HG02840 (cell line): ENCODE measurements around the gene F13B.
"Not testable (repeated sequence)": the region's sequence is repeated elsewhere in the genome, so short reads cannot be mapped to it uniquely, and the experiment has no call there.

Experiments
- ATAC-seq: cut with Tn5 transposase; IDR thresholded peaks from one replicate; pipeline ENCODE4 v1.9.1; 2021; ENCODE audit warnings: mild to moderate bottlenecking, moderate library complexity, moderate number of reproducible peaks; ENCODE audit not compliant: unreplicated experiment, low FRiP score

Gene F13B

GRCh38 chr1:197066719-197067456 is at the start of gene F13B:
TSS of gene F13B (minus strand) at chr1:197067260. CDS start at chr1:197067223, 37 bp downstream.
- ATAC-seq, result no peak

- no peak for ATAC-seq
These were observed 49.1 kb upstream of the F13B start for GRCh38 chr1:197116156-197116555.

- ATAC-seq, result no peak
These were observed 39.8 kb upstream of the F13B start for GRCh38 chr1:197106869-197107268.

- no peak for ATAC-seq
These were observed 36.2 kb upstream of the F13B start for GRCh38 chr1:197103300-197103699.

GRCh38 chr1:197101978-197102377 is 34.9 kb upstream of the F13B start:
- ATAC-seq, result no peak

GRCh38 chr1:197100677-197101076 is 33.6 kb upstream of the F13B start:
- ATAC-seq, result no peak

- ATAC-seq, result no peak
These were observed 32.4 kb upstream of the F13B start for GRCh38 chr1:197099444-197099843.

GRCh38 chr1:197096971-197097370 is 29.9 kb upstream of the F13B start:
- ATAC-seq, result not testable (repeated sequence)

GRCh38 chr1:197096137-197096536 is 29.1 kb upstream of the F13B start:
- no peak for ATAC-seq

GRCh38 chr1:197093226-197093885 is 26.3 kb upstream of the F13B start:
- no peak for ATAC-seq

GRCh38 chr1:197092491-197093023 is 25.5 kb upstream of the F13B start:
- ATAC-seq, result no peak

GRCh38 chr1:197083474-197083873 is 16.4 kb upstream of the F13B start:
- no peak for ATAC-seq

GRCh38 chr1:197081117-197081753 is 14.2 kb upstream of the F13B start:
- ATAC-seq, result no peak

GRCh38 chr1:197080323-197080722 is 13.3 kb upstream of the F13B start:
- ATAC-seq, result no peak

- ATAC-seq, result no peak
These were observed 9.5 kb upstream of the F13B start for GRCh38 chr1:197076585-197076984.

GRCh38 chr1:197073978-197074377 is 6.9 kb upstream of the F13B start:
- no peak for ATAC-seq

- ATAC-seq, result no peak
These were observed 378 bp upstream of the F13B start for GRCh38 chr1:197067457-197067818.

GRCh38 chr1:197066277-197066676 is 783 bp downstream of the F13B start:
- no peak for ATAC-seq

- ATAC-seq, result no peak
These were observed 1.5 kb downstream of the F13B start for GRCh38 chr1:197065559-197065958.

GRCh38 chr1:197063212-197063611 is 3.8 kb downstream of the F13B start:
- peak; percentile 20 for ATAC-seq

GRCh38 chr1:197062692-197063091 is 4.4 kb downstream of the F13B start:
- peak; percentile 85 for ATAC-seq
